ENCODE results near the gene PTPA. TPM values are rescaled to one million over a fixed set of nuclear protein-coding genes. Genes with fewer than 3 reads are reported as not detected.
"Not testable (repeated sequence)": the region's sequence is repeated elsewhere in the genome, so short reads cannot be mapped to it uniquely, and the experiment has no call there.

PTPA gene
- total RNA-seq, 1 donor from 2014 or later, result 220 TPM

GRCh38 chr9:129184596-129185122 is 73.4 kb downstream of the PTPA start:
- no peak overlapping the region for H3K4me3 ChIP-seq (ENCODE audit: low read depth, low read length)
- no peak for DNase-seq (ENCODE audit: low read depth)
- no peak for TF ChIP-seq CTCF (conservative IDR thresholded peaks at IDR 0.05; ENCODE audit: low read depth, low read length)

GRCh38 chr9:129185402-129185801 is 74.2 kb downstream of the PTPA start:
- TF ChIP-seq CTCF (conservative IDR thresholded peaks at IDR 0.05; ENCODE audit: low read depth, low read length), result no peak
- no peak overlapping the region for H3K4me3 ChIP-seq (ENCODE audit: low read depth, low read length)
- no peak for DNase-seq (ENCODE audit: low read depth)

DNA sequence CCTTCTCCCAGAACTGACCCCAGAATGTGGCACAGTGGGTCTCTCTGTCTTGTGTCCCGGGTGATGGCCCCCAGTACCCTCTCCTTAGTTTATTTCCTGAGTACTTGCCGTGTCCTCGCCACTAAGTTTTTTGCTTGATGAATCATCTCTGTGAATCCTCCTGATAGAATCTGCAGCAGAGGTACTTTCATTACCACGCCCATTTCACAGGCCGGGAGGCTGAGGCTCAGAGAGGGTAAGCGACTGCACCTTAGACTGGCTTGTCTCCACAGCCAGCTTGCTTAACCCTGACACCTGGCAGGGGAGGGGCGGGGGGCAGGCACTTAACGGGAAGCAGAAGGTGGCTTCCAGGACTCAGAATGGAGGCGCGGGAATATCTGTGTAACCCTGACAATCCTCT is 74.8 kb downstream of the PTPA start:
- H3K4me3 ChIP-seq (ENCODE audit: low read depth, low read length), result no peak overlapping the region
- DNase-seq (ENCODE audit: low read depth), result no peak
- TF ChIP-seq CTCF (conservative IDR thresholded peaks at IDR 0.05; ENCODE audit: low read depth, low read length), result no peak

- H3K4me3 ChIP-seq (ENCODE audit: low read depth, low read length), result no peak overlapping the region
- no peak for DNase-seq (ENCODE audit: low read depth)
- no peak for TF ChIP-seq CTCF (conservative IDR thresholded peaks at IDR 0.05; ENCODE audit: low read depth, low read length)
These were observed 75.8 kb downstream of the PTPA start for GRCh38 chr9:129187042-129187441.

DNA sequence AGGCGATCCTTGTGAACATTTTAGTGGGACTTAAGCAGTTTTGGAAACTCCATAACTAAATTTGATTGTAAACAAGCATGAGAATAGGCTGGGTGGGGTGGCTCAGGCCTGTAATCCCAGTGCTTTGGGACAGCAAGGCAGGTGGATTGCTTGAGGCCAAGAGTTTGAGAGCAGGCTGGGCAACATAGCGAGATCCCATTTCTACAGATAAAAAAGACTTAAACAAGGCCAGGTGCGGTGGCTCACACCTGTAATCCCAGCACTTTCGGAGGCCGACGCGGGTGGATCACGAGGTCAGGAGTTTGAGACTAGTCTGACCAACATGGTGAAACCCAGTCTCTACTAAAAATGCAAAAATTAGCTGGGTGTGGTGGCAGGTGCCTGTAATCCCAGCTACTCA is 78.8 kb downstream of the PTPA start:
- H3K4me3 ChIP-seq (ENCODE audit: low read depth, low read length); DNase-seq (ENCODE audit: low read depth): not testable (repeated sequence)

- no peak for TF ChIP-seq CTCF (conservative IDR thresholded peaks at IDR 0.05; ENCODE audit: low read depth, low read length)
- H3K4me3 ChIP-seq (ENCODE audit: low read depth, low read length), result no peak overlapping the region
- no peak for DNase-seq (ENCODE audit: low read depth)
These were observed 80.0 kb downstream of the PTPA start for GRCh38 chr9:129191234-129191633.

DNA sequence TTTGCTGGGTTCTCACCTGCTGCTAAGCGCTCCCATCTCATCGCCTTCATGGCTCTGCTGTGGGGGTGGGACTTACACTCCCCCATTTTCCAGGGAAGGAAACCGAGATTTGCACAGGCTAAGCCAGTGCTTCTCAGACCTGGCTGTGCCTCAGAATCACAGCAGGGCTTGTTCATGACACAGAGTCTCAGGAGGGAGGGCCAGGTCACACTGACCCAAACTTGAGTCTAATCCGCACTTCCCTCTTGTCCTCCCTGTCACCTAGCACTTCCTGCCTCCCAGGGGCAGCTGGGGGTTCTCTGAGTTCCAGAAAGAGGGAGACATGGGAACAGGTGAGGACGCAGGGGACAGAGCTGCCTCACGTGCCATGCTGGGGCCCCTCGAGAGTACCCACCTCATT is 82.4 kb downstream of the PTPA start:
- TF ChIP-seq CTCF (conservative IDR thresholded peaks at IDR 0.05; ENCODE audit: low read depth, low read length), result no peak
- DNase-seq (ENCODE audit: low read depth), result no peak

More for the DNA sequence above, 82.4 kb downstream of the PTPA start:
- H3K4me3 ChIP-seq (ENCODE audit: low read depth, low read length), result no peak overlapping the region
